Esophagus squamous epithelium (tissue), 4 donors: ENCODE data around the gene PSAT1.

Source experiments
- POLR2A ChIP-seq, 4 donors: fragments of 450-650 bp; IDR thresholded peaks; one replicate each; pipeline ENCODE4 v1.6.1; 2017; ENCODE audit warnings: antibody characterized with exemption in 4 of 4, mild to moderate bottlenecking in 4 of 4, moderate library complexity in 3 of 4
- TF ChIP-seq, protein P1 (sequence below), 6 experiments: fragments of 450-650 bp in 4 of 6; fragments of 200-600 bp in 2 of 6; sonication (generic) in 2 of 6; IDR thresholded peaks; one replicate each; pipeline ENCODE4 v1.5.1; 2016 to 2019; ENCODE audit warnings: antibody characterized with exemption in 6 of 6, mild to moderate bottlenecking in 4 of 6, moderate library complexity in 4 of 6

DNA sequence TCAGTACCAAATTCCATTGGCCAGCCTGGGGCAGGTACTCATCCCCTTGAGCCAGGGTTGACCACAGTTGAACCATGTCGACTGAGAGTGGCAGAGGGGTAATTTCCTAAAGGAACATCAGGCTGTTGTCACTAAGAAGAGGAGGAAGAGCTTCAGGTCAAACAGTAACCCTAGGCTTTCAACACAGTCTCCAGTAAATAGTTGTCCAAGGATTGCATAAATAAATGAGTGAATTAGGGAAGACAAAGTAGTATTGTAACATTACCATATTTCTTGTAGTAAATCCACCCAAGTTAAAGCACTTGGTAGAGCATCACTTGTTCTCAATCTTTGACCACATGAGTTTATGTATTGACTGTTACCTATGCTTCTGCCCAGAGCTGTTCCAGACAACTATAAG is 7.4 kb downstream of the PSAT1 start:
- TF ChIP-seq, protein P1, sequence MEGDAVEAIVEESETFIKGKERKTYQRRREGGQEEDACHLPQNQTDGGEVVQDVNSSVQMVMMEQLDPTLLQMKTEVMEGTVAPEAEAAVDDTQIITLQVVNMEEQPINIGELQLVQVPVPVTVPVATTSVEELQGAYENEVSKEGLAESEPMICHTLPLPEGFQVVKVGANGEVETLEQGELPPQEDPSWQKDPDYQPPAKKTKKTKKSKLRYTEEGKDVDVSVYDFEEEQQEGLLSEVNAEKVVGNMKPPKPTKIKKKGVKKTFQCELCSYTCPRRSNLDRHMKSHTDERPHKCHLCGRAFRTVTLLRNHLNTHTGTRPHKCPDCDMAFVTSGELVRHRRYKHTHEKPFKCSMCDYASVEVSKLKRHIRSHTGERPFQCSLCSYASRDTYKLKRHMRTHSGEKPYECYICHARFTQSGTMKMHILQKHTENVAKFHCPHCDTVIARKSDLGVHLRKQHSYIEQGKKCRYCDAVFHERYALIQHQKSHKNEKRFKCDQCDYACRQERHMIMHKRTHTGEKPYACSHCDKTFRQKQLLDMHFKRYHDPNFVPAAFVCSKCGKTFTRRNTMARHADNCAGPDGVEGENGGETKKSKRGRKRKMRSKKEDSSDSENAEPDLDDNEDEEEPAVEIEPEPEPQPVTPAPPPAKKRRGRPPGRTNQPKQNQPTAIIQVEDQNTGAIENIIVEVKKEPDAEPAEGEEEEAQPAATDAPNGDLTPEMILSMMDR (IDR thresholded peaks at IDR 0.05) = no peak
- no peak for TF ChIP-seq POLR2A (IDR thresholded peaks at IDR 0.05)
